Colonic mucosa (tissue), 4 donors: ENCODE measurements around the gene HGS. TPM values are rescaled to one million over a fixed set of nuclear protein-coding genes. Genes with fewer than 3 reads are reported as not detected.
A peak's percentile ranks its signal among the peaks of the same experiment; 100 is the strongest.

ENCODE experiments used
- DNase-seq: peaks from one replicate; pipeline ENCODE4 v3.0.0-alpha.2; 2020
- H3K27ac ChIP-seq: fragments of 200-600 bp; one replicate; pipeline ENCODE4 v1.8.0; 2021
- H3K27me3 ChIP-seq: fragments of 200-600 bp; one replicate; pipeline ENCODE4 v1.8.0; 2021
- H3K36me3 ChIP-seq: fragments of 200-600 bp; one replicate; pipeline ENCODE4 v1.8.0; 2021
- H3K4me1 ChIP-seq: fragments of 200-600 bp; one replicate; pipeline ENCODE4 v1.8.0; 2021; ENCODE audit warnings: mild to moderate bottlenecking
- H3K4me3 ChIP-seq: fragments of 200-600 bp; one replicate; pipeline ENCODE4 v1.8.0; 2021
- H3K9ac ChIP-seq, 2 donors: one replicate each; pipeline ENCODE4 v1.7.0; 2013; ENCODE audit warnings: control low read depth in 2 of 2, low read depth in 2 of 2, low read length in 2 of 2
- H3K9me3 ChIP-seq: fragments of 200-600 bp; one replicate; pipeline ENCODE4 v1.8.0; 2021
- CTCF ChIP-seq: fragments of 200-600 bp; IDR thresholded peaks from one replicate; pipeline ENCODE4 v1.8.0; 2022; ENCODE audit warnings: antibody characterized with exemption, mild to moderate bottlenecking
- intact Hi-C: fragments of 100-400 bp; cut with DNase I; formaldehyde crosslinking; loops from one replicate; pipeline ENCODE4 v1.14.1; 2022
- total RNA-seq, 2 donors: library from RNA; stranded (reverse); fragmentation: NEBNext Ultra II Directional in 1 of 2; extraction: Animal tissue kit (Norgen Biotek cat#: 25700) in 1 of 2; gene quantifications; one replicate each; pipeline ENCODE4 v1.2.1, GENCODE V29; 2021
- donor health status: healthy.
- donor health status: DM: no; HTN: no; CAD: no.
- donor health status: DM: no; HTN: no; CAD: no.

Gene HGS
- total RNA-seq, 2 donors from 2014 or later, result 75.2 to 131 TPM

GRCh38 chr17:81682565-81683207 is 1.1 kb upstream of the HGS start:
- peak overlapping the region; percentile 99 for H3K4me3 ChIP-seq
- H3K9ac ChIP-seq, result peak overlapping the region; percentile 94 to 96
- DNase-seq, result no peak
- intact Hi-C loops, result no loop called here
- no peaks in the 10 kb centered on the region for H3K27me3 ChIP-seq
- H3K9me3 ChIP-seq, result no peaks in the 10 kb centered on the region
- TF ChIP-seq CTCF, result no peak
- no peak overlapping the region for H3K27ac ChIP-seq
- peaks cover 12% of the 10 kb centered on the region for H3K36me3 ChIP-seq
- H3K4me1 ChIP-seq, result peaks cover 8% of the 10 kb centered on the region

GRCh38 chr17:81683208-81683583 is 615 bp upstream of the HGS start:
- peak overlapping the region; percentile 99 for H3K4me3 ChIP-seq
- DNase-seq, result no peak
- no peaks in the 10 kb centered on the region for H3K27me3 ChIP-seq
- H3K4me1 ChIP-seq, result peaks cover 8% of the 10 kb centered on the region
- peak overlapping the region; percentile 94 to 96 for H3K9ac ChIP-seq
- TF ChIP-seq CTCF, result no peak
- intact Hi-C loops, result no loop called here
- no peaks in the 10 kb centered on the region for H3K9me3 ChIP-seq
- peaks cover 12% of the 10 kb centered on the region for H3K36me3 ChIP-seq
- H3K27ac ChIP-seq, result peak overlapping the region; percentile 55

- no peak for TF ChIP-seq CTCF
- H3K4me1 ChIP-seq, result peaks cover 8% of the 10 kb centered on the region
- H3K4me3 ChIP-seq, result peak overlapping the region; percentile 99
- no peaks in the 10 kb centered on the region for H3K9me3 ChIP-seq
- DNase-seq, result no peak
- peak overlapping the region; percentile 71 for H3K27ac ChIP-seq
- H3K9ac ChIP-seq, result peak overlapping the region; percentile 94 to 98
- intact Hi-C loops, result no loop called here
- H3K36me3 ChIP-seq, result peaks cover 17% of the 10 kb centered on the region
- H3K27me3 ChIP-seq, result no peaks in the 10 kb centered on the region
Observed at GRCh38 chr17:81684442-81684911, 666 bp downstream of the HGS start.

GRCh38 chr17:81685108-81685507 is 1.3 kb downstream of the HGS start:
- H3K36me3 ChIP-seq, result peaks cover 17% of the 10 kb centered on the region
- H3K9ac ChIP-seq, result peak overlapping the region; percentile 94 to 98
- intact Hi-C loops, result no loop called here
- peak overlapping the region; percentile 99 for H3K4me3 ChIP-seq
- DNase-seq, result no peak
- TF ChIP-seq CTCF, result no peak
- no peaks in the 10 kb centered on the region for H3K9me3 ChIP-seq
- no peaks in the 10 kb centered on the region for H3K27me3 ChIP-seq
- peaks cover 8% of the 10 kb centered on the region for H3K4me1 ChIP-seq
- H3K27ac ChIP-seq, result no peak overlapping the region

GRCh38 chr17:81686614-81687013 is 2.8 kb downstream of the HGS start:
- Histone ChIP-seq H3K4me1 (peaks cover 8% of the 10 kb centered on the region), H3K27me3 (no peaks in the 10 kb centered on the region), H3K4me3 (no peak overlapping the region), H3K9me3 (no peaks in the 10 kb centered on the region), H3K36me3 (peaks cover 17% of the 10 kb centered on the region), H3K9ac (no peak overlapping the region), H3K27ac (no peak overlapping the region)
- intact Hi-C loops, result no loop called here
- no peak for DNase-seq
- TF ChIP-seq CTCF, result no peak
